SU-DHL-6 (cell line): ENCODE measurements around the gene ZKSCAN1.
"Not testable (repeated sequence)": the region's sequence is repeated elsewhere in the genome, so short reads cannot be mapped to it uniquely, and the experiment has no call there.

Source experiments
- EZH2phosphoT487 ChIP-seq: fragments of 200-600 bp; sonication (generic), shearing (Covaris generic); conservative IDR thresholded peaks from 2 replicates; pipeline ENCODE4 v1.6.1; 2018; ENCODE audit warnings: mild to moderate bottlenecking, antibody characterized with exemption, low read length, moderate library complexity, mixed read lengths
- TF ChIP-seq, protein P1 (sequence below): fragments of 200-600 bp; sonication (generic); IDR thresholded peaks from one replicate; pipeline ENCODE4 v1.5.1; 2017; ENCODE audit warnings: antibody characterized with exemption, mild to moderate bottlenecking, low read length, moderate library complexity; ENCODE audit not compliant: insufficient read depth, poor library complexity, severe bottlenecking

DNA sequence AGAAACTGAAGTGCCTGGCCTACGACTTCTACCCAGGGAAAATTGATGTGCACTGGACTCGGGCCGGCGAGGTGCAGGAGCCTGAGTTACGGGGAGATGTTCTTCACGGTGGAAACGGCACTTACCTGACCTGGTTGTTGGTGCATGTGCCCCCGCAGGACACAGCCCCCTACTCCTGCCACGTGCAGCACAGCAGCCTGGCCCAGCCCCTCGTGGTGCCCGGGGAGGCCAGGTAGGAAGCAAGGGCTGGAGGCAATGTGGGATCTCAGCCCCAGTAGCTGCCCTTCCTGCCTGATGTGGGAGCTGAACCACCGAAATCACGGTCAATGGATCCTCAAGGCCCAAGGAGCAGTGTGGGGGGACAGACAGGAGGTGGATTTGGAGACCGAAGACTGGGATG is 28.1 kb upstream of the ZKSCAN1 start:
- TF ChIP-seq, protein P1, sequence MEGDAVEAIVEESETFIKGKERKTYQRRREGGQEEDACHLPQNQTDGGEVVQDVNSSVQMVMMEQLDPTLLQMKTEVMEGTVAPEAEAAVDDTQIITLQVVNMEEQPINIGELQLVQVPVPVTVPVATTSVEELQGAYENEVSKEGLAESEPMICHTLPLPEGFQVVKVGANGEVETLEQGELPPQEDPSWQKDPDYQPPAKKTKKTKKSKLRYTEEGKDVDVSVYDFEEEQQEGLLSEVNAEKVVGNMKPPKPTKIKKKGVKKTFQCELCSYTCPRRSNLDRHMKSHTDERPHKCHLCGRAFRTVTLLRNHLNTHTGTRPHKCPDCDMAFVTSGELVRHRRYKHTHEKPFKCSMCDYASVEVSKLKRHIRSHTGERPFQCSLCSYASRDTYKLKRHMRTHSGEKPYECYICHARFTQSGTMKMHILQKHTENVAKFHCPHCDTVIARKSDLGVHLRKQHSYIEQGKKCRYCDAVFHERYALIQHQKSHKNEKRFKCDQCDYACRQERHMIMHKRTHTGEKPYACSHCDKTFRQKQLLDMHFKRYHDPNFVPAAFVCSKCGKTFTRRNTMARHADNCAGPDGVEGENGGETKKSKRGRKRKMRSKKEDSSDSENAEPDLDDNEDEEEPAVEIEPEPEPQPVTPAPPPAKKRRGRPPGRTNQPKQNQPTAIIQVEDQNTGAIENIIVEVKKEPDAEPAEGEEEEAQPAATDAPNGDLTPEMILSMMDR = not testable (repeated sequence)
- TF ChIP-seq EZH2phosphoT487 = not testable (repeated sequence)
